AG08395 (cell line): ENCODE results near the gene PDZD2.
"Not testable (repeated sequence)": the region's sequence is repeated elsewhere in the genome, so short reads cannot be mapped to it uniquely, and the experiment has no call there.

Source experiments
- DNase-seq: peaks from one replicate; pipeline ENCODE4 v3.0.0; 2012; ENCODE audit warnings: mixed read lengths, low spot score

The PDZD2 gene

GRCh38 chr5:31934156-31934555, 295.2 kb downstream of the PDZD2 start:
- DNase-seq = no peak

DNA sequence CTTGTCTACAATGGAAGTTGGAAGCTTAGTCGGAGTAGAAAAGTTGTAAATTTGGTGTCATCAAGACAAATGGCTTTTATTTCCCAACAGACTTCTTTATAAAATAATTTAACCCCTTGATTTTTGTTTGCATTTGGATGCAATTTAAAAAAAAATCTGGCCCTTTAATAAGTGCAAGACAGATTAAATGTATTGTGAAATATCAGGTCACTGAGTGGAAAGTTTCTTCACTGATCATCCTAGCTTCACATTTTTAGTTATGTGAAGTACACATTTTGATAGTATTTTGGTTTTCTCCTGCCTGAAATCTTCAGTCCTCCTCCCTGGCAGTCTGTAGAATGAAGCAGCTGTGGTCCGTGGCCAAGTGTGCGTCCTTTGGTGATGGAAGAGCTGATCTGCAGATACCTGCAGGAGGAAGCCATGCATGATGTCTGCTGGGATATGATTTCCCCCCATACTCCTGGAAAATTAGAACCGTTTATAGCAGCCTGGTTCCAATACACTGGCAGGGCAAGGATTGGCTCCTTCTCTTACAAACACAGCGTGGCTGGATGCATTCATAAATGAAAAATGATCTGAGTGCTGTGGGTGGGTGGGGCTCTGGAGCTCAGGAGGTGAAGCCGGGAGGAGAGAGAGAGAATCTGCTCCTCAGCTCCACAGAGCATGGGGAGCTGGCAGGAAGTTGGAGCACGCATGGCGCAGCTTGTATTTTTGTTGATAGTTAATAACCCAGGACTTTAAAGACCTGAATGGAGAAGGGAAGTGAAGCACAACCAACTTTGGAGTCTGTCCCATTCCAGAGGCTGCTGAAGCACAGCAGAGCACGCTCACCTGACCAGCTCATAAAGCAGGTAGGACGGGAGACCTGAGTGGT, 296.8 kb downstream of the PDZD2 start:
- DNase-seq = peak; percentile 28

GRCh38 chr5:31936683-31937082, 297.8 kb downstream of the PDZD2 start:
- DNase-seq = no peak

GRCh38 chr5:31937226-31937625, 298.3 kb downstream of the PDZD2 start:
- DNase-seq = no peak

GRCh38 chr5:31937703-31938102, 298.8 kb downstream of the PDZD2 start:
- DNase-seq = no peak

- DNase-seq = no peak
These were observed 300.2 kb downstream of the PDZD2 start for GRCh38 chr5:31939151-31939550.

DNA sequence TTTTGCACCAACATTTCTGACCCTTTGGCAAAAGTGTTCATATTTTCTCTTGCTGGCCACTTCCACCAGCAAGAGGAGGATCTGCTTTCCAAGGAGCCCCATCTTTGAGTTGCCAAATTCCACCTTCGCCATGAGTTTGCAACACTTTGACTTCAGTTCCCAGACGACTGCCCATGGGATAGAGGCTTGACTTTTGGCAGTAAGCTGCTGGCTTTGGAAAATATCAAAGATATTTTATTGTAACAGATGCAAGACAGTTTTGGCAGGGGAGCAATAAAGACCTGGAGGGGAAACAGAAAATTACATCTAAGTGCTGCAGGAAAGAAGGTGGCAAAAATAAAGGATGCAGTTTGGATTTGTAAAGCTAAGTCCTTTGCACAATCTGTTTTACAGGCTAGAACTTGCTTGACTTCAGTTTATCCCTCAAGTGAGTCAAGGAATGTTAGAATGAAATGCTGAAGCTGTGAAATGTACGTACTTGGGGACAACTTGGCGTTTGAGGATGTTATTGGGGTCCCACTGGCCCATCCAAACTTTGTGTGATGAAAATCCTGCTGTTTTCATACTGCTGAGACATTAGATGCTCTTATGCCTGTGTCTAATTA, 302.3 kb downstream of the PDZD2 start:
- no peak for DNase-seq

- DNase-seq = no peak
These were observed 303.6 kb downstream of the PDZD2 start for GRCh38 chr5:31942546-31942945.

- no peak for DNase-seq
These were observed 305.9 kb downstream of the PDZD2 start for GRCh38 chr5:31944684-31945445.

GRCh38 chr5:31948006-31948405, 309.1 kb downstream of the PDZD2 start:
- DNase-seq = no peak

DNA sequence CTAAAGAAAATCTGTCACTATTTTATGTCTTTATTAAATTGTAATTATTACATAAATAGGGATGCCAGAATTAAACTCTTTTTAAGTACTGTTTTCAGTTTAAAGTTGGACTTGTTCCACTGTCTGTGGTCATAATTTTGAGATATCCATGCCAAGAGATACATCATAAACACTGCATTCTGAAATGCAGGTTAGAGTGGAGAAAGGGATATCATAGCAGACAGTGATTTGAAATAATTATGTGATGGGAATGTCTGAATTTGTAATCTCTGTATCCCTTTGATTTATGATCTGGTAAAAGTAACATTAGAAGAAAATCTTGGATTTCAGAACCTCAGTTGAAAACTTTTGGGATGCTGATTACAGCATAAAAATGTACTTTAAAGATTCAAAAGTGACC, 313.1 kb downstream of the PDZD2 start:
- DNase-seq = no peak

DNA sequence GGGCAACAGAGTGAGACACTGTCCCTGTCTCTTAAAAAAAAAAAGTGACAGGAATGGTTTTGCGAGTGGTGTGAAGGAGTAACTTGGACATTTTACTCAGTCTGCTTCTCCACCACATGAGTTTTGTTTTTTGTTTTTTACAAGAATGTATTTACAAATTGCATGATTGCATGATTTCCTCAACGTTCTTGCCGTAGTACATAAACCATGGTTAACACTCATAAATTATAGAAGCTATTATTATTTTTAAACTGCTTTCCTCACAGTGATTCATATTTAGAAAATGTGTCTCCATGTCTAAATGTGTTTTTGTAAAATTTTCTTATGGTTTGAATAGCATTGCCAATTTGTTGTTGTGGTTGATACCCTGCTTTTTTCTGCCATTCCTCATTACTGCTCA, 315.2 kb downstream of the PDZD2 start:
- DNase-seq = peak; percentile 24

GRCh38 chr5:31957151-31957550, 318.2 kb downstream of the PDZD2 start:
- DNase-seq = no peak

- no peak for DNase-seq
These were observed 323.4 kb downstream of the PDZD2 start for GRCh38 chr5:31962351-31962751.

DNA sequence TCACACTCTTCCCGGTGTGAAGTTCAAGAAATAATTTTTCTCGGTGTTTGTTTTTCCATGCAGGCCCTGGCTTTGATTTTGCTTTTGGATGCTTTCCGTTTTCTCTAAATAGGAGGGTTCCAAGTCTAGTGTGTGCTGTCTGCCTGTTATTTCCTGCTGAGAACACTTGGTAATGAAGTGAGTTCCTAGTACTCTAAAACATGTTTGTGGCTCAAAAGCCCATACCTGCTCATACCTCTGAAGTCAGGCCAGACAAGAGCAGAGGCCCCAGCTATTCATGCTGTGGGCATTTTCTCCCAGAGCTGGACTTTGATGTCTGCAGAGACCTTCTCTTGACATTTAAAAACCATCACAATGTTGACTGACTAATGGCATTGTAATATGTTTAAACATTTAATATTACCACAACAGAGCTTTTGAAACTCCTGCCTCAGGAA, 324.0 kb downstream of the PDZD2 start:
- peak; percentile 22 for DNase-seq

DNA sequence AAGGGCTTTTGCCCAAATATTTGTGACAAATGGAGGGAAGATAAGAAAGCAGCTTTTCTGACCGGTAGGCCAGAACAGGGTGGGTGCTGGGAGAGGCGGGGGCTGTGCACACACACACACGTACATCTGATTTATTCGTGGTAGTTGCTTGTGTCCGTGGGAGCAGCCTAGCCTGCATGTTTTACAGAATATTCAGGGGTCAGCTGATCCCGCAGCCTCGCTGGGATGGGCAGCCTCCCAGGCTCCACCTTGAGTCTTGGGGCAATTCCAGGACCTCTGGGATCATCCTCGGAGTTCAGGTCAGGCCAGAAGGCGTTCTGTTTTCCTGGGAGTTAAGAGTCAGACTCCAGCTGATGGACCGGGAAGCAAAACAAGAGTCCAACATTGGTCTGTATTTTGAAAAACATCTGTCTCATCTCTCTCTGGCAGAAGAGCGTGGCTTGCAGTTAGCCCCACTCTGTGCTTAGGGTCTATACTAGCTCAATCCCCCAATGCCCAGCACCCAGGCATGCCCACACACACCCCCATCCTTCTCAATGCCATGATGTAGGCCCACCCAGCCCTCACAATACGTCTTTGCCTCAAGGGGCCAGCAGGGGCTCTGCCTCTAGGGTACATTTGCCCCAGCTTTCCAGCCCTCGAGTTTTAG, 324.6 kb downstream of the PDZD2 start:
- DNase-seq = no peak

DNA sequence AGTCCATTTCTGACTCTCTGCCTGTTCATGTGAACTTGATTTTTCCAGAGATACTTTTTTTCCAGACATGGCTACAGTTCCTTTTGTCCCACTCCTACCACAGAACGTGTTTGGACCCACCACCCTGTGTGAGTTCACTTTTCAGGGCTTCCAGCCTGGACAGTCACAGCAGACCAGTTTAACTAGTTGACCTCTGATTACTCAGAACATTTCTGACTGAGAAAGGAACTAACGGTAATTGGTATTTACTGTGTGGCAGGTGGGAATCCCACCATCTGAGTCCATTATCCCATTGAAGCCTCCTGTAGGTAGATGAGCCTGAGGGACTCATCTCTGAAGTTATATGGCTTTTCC, 325.1 kb downstream of the PDZD2 start:
- DNase-seq = no peak

GRCh38 chr5:31965227-31965626, 326.3 kb downstream of the PDZD2 start:
- no peak for DNase-seq

DNA sequence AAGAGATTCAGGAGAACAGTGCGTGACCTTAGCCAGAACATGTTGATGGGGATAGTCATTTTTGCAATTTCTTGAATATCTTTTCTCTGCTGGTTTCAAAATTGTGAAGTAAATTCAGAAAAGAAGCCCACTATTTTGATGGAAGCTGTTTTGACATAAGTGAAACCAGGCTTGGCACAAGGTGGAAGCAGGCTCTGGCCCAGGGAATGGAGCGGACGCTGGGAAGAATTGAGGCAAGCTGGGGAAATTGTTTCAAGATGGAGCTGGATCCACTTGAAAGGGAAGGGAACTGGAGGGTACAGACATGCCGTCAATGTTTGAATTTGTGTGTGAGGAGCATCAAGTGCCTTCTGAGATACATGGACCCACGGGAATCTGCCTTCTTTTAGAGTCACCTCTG, 328.0 kb downstream of the PDZD2 start:
- no peak for DNase-seq

GRCh38 chr5:31967461-31967860, 328.5 kb downstream of the PDZD2 start:
- DNase-seq = no peak

DNA sequence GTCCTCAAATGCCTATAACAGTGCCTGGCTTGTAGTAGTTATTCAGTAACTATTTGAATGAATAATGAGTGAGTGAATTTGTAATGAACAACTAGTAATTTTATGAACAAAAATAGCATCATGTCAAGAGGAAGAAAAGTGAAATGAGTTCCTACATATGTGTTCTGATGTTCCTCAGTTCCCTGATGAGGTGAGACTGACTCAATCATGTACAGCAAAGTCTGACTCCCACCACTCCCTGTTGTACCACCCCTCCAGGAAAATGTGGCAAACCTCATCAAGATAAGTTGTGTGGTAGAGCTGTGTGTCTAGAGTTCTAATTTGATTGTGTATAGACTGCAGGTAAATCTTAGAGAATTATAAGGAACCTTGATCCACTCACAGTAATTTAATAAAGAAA, 333.6 kb downstream of the PDZD2 start:
- no peak for DNase-seq

DNA sequence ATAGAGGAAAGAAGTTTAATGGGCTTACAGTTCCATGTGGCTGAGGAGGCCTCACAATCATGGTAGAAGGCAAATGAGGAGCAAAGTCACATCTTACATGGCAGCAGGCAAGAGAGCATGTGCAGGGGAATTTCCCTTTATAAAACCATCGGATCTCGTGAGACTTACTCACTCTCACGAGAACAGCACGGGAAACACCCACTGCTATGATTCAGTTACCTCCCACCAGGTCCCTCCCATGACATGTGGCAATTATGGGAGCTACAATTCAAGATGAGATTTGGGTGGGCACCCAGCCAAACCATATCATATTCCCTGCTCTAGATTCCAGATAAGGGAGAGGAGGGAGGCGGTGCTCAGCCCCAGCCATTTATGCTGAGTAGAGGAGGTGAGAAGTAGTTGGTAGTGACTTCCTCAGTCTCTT, 336.3 kb downstream of the PDZD2 start:
- not testable (repeated sequence) for DNase-seq
